Common myeloid progenitor, CD34-positive (primary cell): Measurements from ENCODE around the gene SNRPA.
"Not testable (repeated sequence)": the region's sequence is repeated elsewhere in the genome, so short reads cannot be mapped to it uniquely, and the experiment has no call there.

Experiments used
- CTCF ChIA-PET: fragments of 350-600 bp; sonication (Branson Sonifier 250); formaldehyde crosslinking; loops from one replicate; lab custom pipeline; 2021; ENCODE audit warnings: antibody characterized with exemption; lab: Charles Lee
- POLR2A ChIA-PET: fragments of 350-600 bp; sonication (Branson Sonifier 250); formaldehyde crosslinking; loops from one replicate; lab custom pipeline; 2021; ENCODE audit warnings: antibody characterized with exemption; lab: Charles Lee
- DNase-seq, 3 donors: peaks; one replicate each; pipeline versions ENCODE4 v3.0.0 to v3.0.0-alpha.2; 2013
- H3K27ac ChIP-seq, 2 experiments: 1 replicate in 1 of 2; 2 replicates in 1 of 2; pipeline ENCODE4 v1.7.0; 2013; ENCODE audit warnings: inconsistent platforms in 2 of 2, low read length in 2 of 2, mild to moderate bottlenecking in 2 of 2, low read depth in 1 of 2, moderate library complexity in 1 of 2; ENCODE audit not compliant: severe bottlenecking in 2 of 2, insufficient read depth in 1 of 2, poor library complexity in 1 of 2
- H3K27me3 ChIP-seq, 5 experiments: replicated peaks in 2 of 5; 1 replicate in 3 of 5; 2 replicates in 2 of 5; pipeline versions ENCODE4 v1.6.1 to v1.7.0; 2013; ENCODE audit warnings: low read length in 4 of 5, mild to moderate bottlenecking in 2 of 5, moderate library complexity in 2 of 5, inconsistent platforms in 1 of 5; ENCODE audit not compliant: insufficient read depth in 5 of 5, control insufficient read depth in 4 of 5
- H3K36me3 ChIP-seq, 4 experiments: 1 replicate in 2 of 4; 2 replicates in 2 of 4; pipeline versions ENCODE4 v1.6.1 to v1.7.0; 2013; ENCODE audit warnings: low read length in 3 of 4, control low read depth in 1 of 4, mild to moderate bottlenecking in 1 of 4; ENCODE audit not compliant: control insufficient read depth in 4 of 4, insufficient read depth in 4 of 4
- H3K4me1 ChIP-seq, 4 experiments: 1 replicate in 3 of 4; 2 replicates in 1 of 4; pipeline versions ENCODE4 v1.6.1 to v1.7.1; 2013; ENCODE audit warnings: low read length in 3 of 4, mild to moderate bottlenecking in 3 of 4, control low read depth in 1 of 4, inconsistent platforms in 1 of 4, moderate library complexity in 1 of 4; ENCODE audit not compliant: control insufficient read depth in 4 of 4, insufficient read depth in 4 of 4; ENCODE audit errors: control extremely low read depth in 1 of 4
- H3K4me3 ChIP-seq, 7 experiments: 1 replicate in 4 of 7; 2 replicates in 3 of 7; pipeline versions ENCODE4 v1.5.1 to v1.7.0; 2013; ENCODE audit warnings: mild to moderate bottlenecking in 7 of 7, low read length in 6 of 7, moderate library complexity in 6 of 7, inconsistent platforms in 2 of 7, low read depth in 2 of 7, control low read depth in 1 of 7; ENCODE audit not compliant: insufficient read depth in 4 of 7, control insufficient read depth in 1 of 7; ENCODE audit errors: extremely low read depth in 1 of 7
- H3K9me3 ChIP-seq, 5 experiments: 1 replicate in 4 of 5; 2 replicates in 1 of 5; pipeline versions ENCODE4 v1.6.1 to v1.7.1; 2013; ENCODE audit warnings: low read length in 4 of 5, mild to moderate bottlenecking in 2 of 5, inconsistent platforms in 1 of 5, low read depth in 1 of 5, moderate library complexity in 1 of 5; ENCODE audit not compliant: control insufficient read depth in 4 of 5, insufficient read depth in 2 of 5; ENCODE audit errors: control extremely low read depth in 1 of 5
- WGBS: methylation state at CpG from one replicate; pipeline ENCODE4 v1.1.5; 2013; ENCODE audit not compliant: insufficient coverage; 5-methylcytosine and 5-hydroxymethylcytosine counted together

The SNRPA gene

DNA sequence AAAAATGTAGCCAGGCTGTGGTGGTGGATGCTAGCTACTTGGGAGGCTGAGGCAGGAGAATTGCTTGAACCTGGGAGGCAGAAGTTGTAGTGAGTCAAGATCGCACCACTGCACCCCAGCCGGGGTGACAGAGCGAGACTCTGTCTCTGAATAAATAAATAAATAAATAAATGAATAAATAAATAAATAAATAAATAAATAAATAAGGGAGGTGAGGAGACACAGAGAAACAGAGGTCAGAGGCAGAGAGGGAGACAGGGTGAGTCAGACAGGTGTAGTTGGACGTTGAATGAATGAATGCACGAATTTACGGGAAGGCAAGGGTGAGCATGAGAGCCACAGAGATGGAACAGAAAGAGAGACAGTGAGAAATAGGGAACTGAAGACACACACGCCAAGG is 30.1 kb downstream of the SNRPA start:
- ChIA-PET CTCF (interaction anchor here (0.7 kb wide), 1 partner anchor 15 kb away, joined by 3 read pairs; no protein-coding TSS in a partner anchor), POLR2A (no interaction called here)
- Histone ChIP-seq H3K9me3 (no peaks in the 10 kb centered on the region), H3K27ac (no peak overlapping the region), H3K4me3 (no peak overlapping the region), H3K4me1 (peaks cover 6 to 22% (median 18%) of the 10 kb centered on the region in 4 experiments), H3K36me3 (peaks cover under 1 to 14% (median 3%) of the 10 kb centered on the region in 4 experiments), H3K27me3 (no peaks in the 10 kb centered on the region)
- 100% methylated on average over 4 of the region's 7 CpGs for WGBS
- DNase-seq = no peak

GRCh38 chr19:40783711-40784110 is 32.7 kb downstream of the SNRPA start:
- H3K4me3 ChIP-seq = no peak overlapping the region
- POLR2A ChIA-PET = no interaction called here

GRCh38 chr19:40784146-40784545 is 33.1 kb downstream of the SNRPA start:
- CTCF ChIA-PET = interaction anchor here (0.6 kb wide), 1 partner anchor 17 kb away, joined by 3 read pairs; no protein-coding TSS in a partner anchor
- H3K4me3 ChIP-seq, DNase-seq, POLR2A ChIA-PET, H3K27ac ChIP-seq, H3K4me1 ChIP-seq, H3K27me3 ChIP-seq, H3K9me3 ChIP-seq: not testable (repeated sequence)
- peaks cover 4 to 24% (median 11%) of the 10 kb centered on the region in 4 experiments for H3K36me3 ChIP-seq
- 100% methylated on average over 1 of the region's 2 CpGs for WGBS

More at GRCh38 chr19:40783711-40784110, 32.7 kb downstream of the SNRPA start:
- peaks cover 4 to 24% (median 11%) of the 10 kb centered on the region in 4 experiments for H3K36me3 ChIP-seq
- DNase-seq = no peak
- no peaks in the 10 kb centered on the region for H3K27me3 ChIP-seq
- no peak overlapping the region for H3K27ac ChIP-seq
- 96% methylated on average over 8 of the region's 14 CpGs for WGBS
- peaks cover 0 to 6% (median 6%) of the 10 kb centered on the region in 4 experiments for H3K4me1 ChIP-seq
- no peaks in the 10 kb centered on the region for H3K9me3 ChIP-seq
- CTCF ChIA-PET = interaction anchor here (0.6 kb wide), 1 partner anchor 18 kb away, joined by 3 read pairs; no protein-coding TSS in a partner anchor

DNA sequence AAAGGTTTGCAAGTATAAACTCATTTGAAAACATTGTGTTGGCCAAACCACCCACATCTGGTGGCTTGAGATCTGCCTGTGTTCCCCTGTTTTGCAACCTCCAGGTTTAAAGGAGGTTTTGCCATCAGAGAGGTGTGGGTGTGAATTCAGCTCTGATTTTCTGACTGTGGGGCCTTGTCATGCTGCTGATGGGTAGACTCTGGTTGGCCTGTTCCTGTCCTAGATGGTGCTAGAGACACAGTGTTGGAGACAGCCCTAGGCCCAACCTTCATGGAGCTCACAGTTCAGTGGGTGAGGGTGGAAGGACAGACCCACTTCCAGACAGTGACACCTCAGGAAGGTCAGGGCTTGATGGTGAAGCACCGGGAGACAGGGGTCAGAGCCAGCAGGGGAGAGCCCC is 34.5 kb downstream of the SNRPA start:
- POLR2A ChIA-PET = no interaction called here
- Histone ChIP-seq H3K4me3 (no peak overlapping the region), H3K36me3 (peaks cover 4 to 27% (median 11%) of the 10 kb centered on the region in 4 experiments), H3K9me3 (no peaks in the 10 kb centered on the region), H3K4me1 (no peaks in the 10 kb centered on the region), H3K27ac (no peak overlapping the region), H3K27me3 (no peaks in the 10 kb centered on the region)
- DNase-seq = no peak
- CTCF ChIA-PET = no interaction called here
- no CpG with 5 or more reads among the region's 1 CpG for WGBS

GRCh38 chr19:40786060-40787037 is 35.3 kb downstream of the SNRPA start:
- ChIA-PET POLR2A (interaction anchor here (0.6 kb wide), 1 partner anchor 127 kb away, joined by 3 read pairs; no protein-coding TSS in a partner anchor), CTCF (interaction anchor here (0.5 to 2.1 kb wide), 6 partner anchors 9 to 151 kb away, joined by 3 to 5 read pairs (median 3); partner anchors contain the start of gene RAB4B)
- no peak overlapping the region for H3K27ac ChIP-seq
- 95% methylated on average over 18 of the region's 25 CpGs for WGBS
- no peaks in the 10 kb centered on the region for H3K27me3 ChIP-seq
- H3K4me1 ChIP-seq = no peaks in the 10 kb centered on the region
- H3K4me3 ChIP-seq = no peak overlapping the region
- H3K36me3 ChIP-seq = peaks cover 4 to 27% (median 14%) of the 10 kb centered on the region in 4 experiments
- DNase-seq = no peak
- no peaks in the 10 kb centered on the region for H3K9me3 ChIP-seq

DNA sequence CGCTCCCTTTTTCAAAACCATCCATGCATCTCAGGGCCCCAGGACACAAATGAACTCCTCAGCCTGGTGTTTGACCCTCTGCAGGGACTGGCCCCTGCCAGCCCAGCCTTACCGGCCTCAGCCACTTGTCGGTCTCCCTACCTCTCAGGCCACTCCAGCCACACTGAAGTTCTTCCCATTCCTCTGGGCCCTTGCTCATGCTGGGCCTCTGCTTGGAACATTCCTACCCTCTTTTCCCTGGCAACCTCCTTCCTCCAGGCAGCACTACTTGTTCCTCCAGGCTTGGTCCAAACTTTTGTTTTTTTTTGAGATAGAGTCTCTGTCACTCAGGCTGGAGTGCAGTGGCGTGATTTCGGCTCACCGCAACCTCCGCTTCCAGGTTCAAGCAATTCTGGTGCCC is 40.3 kb downstream of the SNRPA start:
- CTCF ChIA-PET = no interaction called here
- POLR2A ChIA-PET = no interaction called here

GRCh38 chr19:40791996-40792395 is 41.0 kb downstream of the SNRPA start:
- no peaks in the 10 kb centered on the region for H3K27me3 ChIP-seq
- POLR2A ChIA-PET = no interaction called here
- no peaks in the 10 kb centered on the region for H3K4me1 ChIP-seq
- CTCF ChIA-PET = no interaction called here
- WGBS = 100% methylated on average over 2 of the region's 3 CpGs
- no peaks in the 10 kb centered on the region for H3K9me3 ChIP-seq
- DNase-seq = no peak
- no peak overlapping the region for H3K4me3 ChIP-seq
- H3K27ac ChIP-seq = no peak overlapping the region
- peaks cover 0 to 18% (median 9%) of the 10 kb centered on the region in 4 experiments for H3K36me3 ChIP-seq

More for the DNA sequence above, 40.3 kb downstream of the SNRPA start:
- Histone ChIP-seq H3K9me3 (no peaks in the 10 kb centered on the region), H3K4me3 (no peak overlapping the region), H3K36me3 (peaks cover 1 to 21% (median 14%) of the 10 kb centered on the region in 4 experiments), H3K4me1 (no peaks in the 10 kb centered on the region), H3K27ac (no peak overlapping the region), H3K27me3 (no peaks in the 10 kb centered on the region)
- 100% methylated on average over 7 of the region's 7 CpGs for WGBS
- no peak for DNase-seq
